Stimulated activated CD4-positive, alpha-beta T cell treated with anti-CD3 and anti-CD28 coated beads, Interleukin-12 subunit alpha, Interleukin-12 subunit beta, amount 100 ng/mL, for 4 hours (primary cell): Measurements from ENCODE around the gene PUS1.
"Not testable (repeated sequence)": the region's sequence is repeated elsewhere in the genome, so short reads cannot be mapped to it uniquely, and the experiment has no call there.

Experiments used
- DNase-seq: peaks from one replicate; pipeline ENCODE4 v3.0.0-alpha.2; 2020

PUS1 gene

DNA sequence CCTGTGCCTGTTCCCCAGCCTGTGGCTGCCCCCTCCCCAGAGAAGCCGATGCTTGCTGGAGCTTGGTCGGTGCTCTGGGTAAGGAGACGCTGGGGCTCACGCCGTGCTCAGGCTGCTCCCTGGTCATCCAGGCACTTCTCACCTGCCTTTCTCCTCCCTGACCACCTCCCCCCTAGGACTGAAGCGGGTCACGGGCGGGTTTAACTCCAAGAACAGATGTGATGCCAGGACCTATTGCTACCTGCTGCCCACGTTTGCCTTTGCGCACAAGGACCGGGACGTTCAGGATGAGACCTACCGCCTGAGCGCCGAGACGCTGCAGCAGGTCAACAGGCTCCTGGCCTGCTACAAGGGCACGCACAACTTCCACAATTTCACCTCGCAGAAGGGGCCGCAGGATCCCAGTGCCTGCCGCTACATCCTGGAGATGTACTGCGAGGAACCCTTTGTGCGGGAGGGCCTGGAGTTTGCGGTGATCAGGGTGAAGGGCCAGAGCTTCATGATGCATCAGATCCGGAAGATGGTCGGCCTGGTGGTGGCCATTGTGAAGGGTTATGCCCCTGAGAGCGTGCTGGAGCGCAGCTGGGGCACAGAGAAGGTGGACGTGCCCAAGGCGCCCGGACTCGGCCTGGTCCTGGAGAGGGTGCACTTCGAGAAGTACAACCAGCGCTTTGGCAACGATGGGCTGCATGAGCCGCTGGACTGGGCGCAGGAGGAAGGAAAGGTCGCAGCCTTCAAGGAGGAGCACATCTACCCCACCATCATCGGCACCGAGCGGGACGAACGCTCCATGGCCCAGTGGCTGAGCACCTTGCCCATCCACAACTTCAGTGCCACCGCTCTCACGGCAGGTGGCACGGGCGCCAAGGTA lies 12.3 kb downstream of the PUS1 start:
- no peak for DNase-seq

GRCh38 chr12:131941987-131942341 lies 12.9 kb downstream of the PUS1 start:
- DNase-seq = no peak

DNA sequence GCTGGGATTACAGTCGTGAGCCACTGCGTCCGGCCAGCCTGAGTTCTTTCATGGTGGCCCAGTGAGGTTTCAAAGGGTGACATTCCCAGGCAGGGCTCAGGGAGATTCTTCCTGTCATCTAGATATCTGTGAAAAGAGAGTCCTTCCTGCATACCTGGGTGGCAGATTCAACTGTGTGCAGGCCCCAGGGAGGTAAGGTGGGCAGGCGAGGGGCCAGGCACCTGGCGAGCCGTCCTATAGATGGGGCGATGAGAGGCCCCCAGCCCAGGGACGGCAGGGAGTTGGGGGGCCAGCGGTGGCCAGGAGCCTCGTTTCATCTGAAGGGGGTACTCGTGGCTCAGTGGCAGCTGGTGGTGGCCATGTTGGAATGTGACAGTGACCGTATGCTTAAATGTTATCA lies 13.6 kb downstream of the PUS1 start:
- no peak for DNase-seq

DNA sequence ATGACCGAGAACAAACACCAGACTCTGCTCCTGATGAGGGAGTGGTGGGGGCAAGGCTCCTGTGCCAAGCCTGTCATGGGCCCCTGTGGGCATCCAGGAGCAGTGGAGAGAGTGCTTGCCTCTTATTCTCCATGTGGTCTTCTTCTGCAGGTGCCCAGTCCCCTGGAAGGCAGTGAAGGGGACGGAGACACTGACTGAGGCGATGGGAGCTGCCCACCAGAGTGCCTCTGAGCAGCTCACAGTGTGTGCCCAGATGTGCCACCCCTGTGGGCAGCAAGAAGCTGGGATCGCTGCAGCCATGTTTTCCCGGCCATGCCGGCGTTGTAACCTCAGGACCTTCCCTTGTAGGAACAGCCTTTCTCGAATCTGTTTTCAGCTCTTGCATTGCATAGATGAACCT lies 14.3 kb downstream of the PUS1 start:
- DNase-seq = no peak

- no peak for DNase-seq
Observed at GRCh38 chr12:131943876-131944275, 14.8 kb downstream of the PUS1 start.

- DNase-seq = no peak
Observed at GRCh38 chr12:131944601-131945251, 15.7 kb downstream of the PUS1 start.

DNA sequence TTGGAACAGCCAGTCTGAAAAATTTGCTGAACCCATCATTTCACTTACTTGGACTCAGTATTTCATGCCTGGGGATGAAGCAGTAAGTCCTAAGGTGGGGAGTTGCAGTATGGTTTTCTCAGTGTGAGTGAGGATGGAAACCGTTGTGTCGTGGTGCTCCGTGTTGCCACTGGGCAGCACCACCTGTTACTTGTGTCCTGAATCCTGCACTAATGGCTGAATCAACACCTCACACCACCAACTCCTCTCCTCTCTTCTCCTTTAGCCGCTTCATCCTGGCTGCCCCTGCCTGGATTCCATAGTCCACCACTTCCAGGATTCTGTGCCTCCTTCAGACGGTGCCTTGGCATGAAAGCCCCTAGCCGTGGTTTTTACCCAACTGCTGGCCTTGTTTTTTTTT lies 17.7 kb downstream of the PUS1 start:
- DNase-seq = no peak

DNA sequence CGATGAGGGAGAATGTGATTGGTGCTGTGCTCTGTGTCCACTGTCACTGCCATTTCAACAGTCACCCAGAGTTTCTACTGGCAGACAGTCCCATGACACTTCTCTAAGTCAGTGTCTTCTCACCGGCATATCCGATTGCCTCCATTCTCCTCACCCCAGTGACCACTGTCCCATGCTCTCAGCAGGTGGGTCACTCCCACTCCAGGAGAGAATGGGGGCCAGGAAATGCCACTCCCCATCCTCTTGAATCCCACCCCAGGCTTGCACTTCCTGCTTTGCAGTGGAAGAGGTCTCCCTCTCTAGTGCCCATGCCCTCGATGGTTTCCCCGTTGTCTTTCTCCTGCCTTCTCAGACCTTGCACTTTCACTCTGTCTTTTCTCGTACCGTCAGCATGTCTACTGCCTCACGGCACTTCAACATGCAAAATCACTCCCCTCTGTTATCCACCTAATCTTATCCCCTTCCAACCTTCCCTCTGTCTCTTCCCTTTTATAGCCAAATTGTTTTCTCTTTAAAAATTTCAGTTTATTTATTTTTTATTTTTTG lies 18.5 kb downstream of the PUS1 start:
- no peak for DNase-seq

DNA sequence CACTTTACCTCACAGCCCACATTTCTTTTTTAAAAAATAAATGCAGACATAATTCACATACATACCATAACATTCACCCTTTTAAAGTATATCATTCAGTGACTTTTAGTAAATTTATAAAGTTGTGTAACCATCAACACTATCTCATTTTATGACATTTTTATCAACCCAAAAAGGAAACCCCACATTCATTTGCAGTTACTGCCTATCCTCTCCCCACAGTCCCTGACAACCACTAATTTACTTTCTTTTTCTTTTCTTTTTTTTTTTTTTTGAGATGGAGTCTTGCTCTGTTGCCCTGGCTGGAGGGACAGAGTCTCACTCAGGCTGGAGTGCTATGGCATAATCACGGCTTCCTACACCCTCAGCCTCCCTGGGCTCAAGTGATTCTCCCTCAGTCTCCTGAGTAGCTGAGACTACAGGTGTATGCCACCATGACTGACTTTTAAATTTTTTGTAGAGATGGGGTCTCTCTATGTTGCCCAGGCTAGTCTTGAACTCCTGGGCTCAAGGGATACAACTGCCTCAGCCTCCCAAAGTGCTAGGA lies 19.2 kb downstream of the PUS1 start:
- DNase-seq = no peak

DNA sequence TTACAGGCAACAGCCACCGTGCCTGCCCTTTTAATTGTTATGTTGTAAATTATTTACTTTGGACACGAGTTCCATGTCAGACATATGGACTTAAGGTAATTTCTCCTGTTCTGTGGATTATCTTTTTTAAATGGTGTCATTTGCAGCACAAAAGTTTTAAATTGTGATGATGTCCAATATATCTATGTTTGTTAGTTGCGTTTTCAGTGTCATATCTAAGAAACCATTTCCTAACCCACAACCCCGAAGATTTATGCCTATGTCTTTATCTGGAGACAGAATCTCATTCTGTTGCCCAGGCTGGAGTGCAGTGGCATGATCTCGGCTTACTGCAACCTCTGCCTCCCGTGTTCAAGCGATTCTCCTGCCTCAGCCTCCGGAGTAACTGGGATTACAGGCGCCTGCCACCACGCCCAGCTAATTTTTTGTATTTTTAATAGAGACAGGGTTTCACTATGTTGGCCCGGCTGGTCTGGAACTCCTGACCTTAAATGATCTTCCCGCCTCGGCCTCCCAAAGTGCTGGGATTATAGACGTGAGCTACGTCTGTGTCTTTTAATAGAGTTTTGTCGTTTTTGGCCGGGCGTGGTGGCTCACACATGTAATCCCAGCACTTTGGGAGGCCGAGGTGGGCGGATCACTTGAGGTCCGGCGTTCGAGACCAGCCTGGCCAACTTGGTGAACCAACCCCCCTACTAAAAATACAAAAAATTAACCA lies 19.8 kb downstream of the PUS1 start:
- DNase-seq = not testable (repeated sequence)

GRCh38 chr12:131949431-131950181 lies 20.5 kb downstream of the PUS1 start, which contains the start of gene EP400:
Gene EP400, plus strand, starts transcription at chr12:131949942. Its CDS starts 10,678 bp downstream, at chr12:131960620.
- peak; percentile 97 for DNase-seq

- peak; percentile 32 for DNase-seq
Observed at GRCh38 chr12:131950182-131950913, 21.3 kb downstream of the PUS1 start.

DNA sequence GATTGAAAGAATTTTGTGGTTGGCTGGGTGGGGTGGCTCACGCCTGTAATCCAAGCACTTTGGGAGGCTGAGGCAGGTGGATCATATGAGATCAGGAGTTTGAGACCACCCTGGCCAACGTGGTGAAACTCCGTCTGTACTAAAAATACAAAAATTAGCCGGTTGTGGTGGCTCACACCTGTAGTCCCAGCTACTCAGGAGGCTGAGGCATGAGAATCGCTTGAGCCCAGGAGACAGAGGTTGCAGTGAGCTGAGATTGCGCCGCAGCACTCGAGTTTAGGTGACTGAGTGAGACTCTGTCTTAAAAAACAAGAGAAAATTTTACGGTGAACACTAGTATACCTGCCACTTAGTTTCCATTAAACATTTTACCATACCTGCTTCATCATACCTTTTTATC lies 24.7 kb downstream of the PUS1 start:
- not testable (repeated sequence) for DNase-seq

DNA sequence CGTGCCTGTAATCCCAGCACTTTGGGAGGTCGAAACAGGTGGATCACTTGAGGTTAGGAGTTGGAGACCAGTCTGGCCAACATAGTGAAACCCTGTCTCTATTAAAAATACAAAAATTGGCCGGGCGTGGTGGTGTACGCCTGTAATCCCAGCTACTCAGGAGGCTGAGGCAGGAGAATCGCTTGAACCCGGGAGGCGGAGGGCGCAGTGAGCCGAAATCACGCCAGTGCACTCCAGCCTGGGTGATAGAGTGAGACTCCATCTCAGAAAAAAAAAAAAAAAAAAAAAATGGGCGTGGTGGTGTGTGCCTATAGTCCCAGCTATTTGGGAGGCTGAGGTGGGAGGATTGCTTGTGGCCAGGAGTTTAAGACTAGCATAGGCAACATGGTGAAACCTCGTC lies 25.4 kb downstream of the PUS1 start:
- not testable (repeated sequence) for DNase-seq

- DNase-seq = no peak
Observed at GRCh38 chr12:131959116-131959515, 30.0 kb downstream of the PUS1 start.

GRCh38 chr12:131959641-131960589 lies 30.8 kb downstream of the PUS1 start:
- no peak for DNase-seq

- not testable (repeated sequence) for DNase-seq
Observed at GRCh38 chr12:131960590-131961325, 31.7 kb downstream of the PUS1 start.

GRCh38 chr12:131961328-131961727 lies 32.3 kb downstream of the PUS1 start:
- not testable (repeated sequence) for DNase-seq

DNA sequence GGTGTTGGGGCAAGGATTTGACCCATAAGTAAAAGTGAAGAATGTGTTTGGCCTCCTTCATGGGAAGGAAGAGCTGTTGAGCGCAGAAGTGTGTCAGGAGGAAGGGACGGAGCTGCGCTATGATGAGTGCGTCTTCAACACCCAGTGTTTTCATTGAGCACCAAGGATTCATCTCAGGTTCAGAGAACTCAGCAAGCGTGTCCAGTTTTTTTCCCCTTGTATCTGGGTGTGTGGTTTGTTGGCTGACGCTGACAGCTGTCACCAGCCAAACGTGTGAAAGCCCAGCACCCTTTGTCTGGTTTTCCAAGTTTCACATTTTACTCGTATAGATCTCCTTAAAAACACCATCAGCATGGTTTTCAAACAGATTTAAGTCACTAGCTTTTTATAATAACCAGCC lies 33.0 kb downstream of the PUS1 start:
- DNase-seq = no peak

DNA sequence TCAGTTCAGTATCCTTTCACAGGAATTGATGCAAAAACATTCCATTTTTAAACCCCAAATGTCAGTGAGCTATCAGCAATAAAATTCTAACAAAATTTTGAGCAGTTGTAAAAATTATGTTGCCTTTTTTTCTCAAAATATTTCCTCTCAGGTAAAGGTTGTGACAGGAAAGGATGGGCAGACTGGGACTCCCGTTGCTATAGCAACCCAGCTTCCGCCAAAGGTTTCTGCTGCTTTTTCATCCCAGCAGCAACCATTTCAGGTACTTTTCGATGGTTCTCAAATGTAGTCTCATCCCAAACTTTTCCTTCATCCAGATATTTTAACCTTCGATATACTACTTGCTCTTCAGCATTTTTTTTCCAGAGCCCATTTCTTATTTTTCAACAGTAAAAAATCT lies 34.3 kb downstream of the PUS1 start:
- no peak for DNase-seq
